GM19351 (cell line): ENCODE results near the gene HLF.
A peak's percentile ranks its signal among the peaks of the same experiment; 100 is the strongest.

Experiments
- ATAC-seq: cut with Tn5 transposase; IDR thresholded peaks from one replicate; pipeline ENCODE4 v1.9.1; 2021; ENCODE audit warnings: mild to moderate bottlenecking, moderate library complexity; ENCODE audit not compliant: unreplicated experiment

The HLF gene, protein sequence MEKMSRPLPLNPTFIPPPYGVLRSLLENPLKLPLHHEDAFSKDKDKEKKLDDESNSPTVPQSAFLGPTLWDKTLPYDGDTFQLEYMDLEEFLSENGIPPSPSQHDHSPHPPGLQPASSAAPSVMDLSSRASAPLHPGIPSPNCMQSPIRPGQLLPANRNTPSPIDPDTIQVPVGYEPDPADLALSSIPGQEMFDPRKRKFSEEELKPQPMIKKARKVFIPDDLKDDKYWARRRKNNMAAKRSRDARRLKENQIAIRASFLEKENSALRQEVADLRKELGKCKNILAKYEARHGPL

DNA sequence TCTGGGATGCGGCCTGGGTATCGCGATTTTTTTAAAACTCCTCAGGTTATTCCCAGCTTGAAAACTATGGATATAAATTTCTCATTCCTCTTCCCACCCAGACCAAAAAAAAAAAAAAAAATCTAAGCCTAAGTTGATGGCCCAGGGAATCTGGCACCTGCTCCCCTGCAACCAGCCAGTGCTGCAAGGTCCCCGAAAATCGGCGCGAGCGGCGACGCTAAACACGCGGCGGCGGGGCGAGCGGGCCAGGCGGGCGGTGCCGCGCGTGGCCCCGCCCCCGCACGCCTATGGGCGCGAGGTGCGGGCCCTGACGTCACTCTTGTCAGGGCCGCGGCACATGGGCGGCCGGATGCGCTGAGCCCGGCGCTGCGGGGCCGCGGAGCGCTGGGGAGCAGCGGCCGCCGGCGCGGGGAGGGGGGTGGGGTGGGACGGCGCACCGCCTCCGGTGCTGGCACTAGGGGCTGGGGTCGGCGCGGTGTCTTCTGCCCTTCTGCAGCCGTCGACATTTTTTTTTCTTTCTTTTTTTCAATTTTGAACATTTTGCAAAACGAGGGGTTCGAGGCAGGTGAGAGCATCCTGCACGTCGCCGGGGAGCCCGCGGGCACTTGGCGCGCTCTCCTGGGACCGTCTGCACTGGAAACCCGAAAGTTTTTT is at the start of gene HLF:
Gene HLF, plus strand, starts transcription at position 316 of the 654 bp plus-strand sequence. CDS start 525 bp downstream, outside the sequence.
- ATAC-seq = peak; percentile 95

DNA sequence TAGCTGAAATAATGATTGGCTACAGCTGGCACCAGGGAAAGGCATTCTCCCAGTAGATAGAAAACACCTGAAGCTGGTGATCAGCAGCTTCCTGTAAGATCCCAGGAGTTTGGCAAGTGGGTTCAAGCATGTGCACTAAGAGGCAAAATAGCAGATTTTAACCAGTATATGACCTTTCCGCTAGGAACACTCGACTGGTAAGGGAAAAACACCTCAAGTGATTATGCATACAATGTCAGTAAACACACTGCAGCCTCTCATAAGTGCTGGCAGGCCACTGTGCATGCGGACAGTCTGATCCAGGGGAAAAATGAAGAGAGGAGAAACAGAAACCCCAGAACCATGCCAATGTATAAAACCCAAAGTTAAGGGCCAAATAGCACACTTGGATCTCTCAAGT is 49.0 kb upstream of the HLF start:
- no peak for ATAC-seq

DNA sequence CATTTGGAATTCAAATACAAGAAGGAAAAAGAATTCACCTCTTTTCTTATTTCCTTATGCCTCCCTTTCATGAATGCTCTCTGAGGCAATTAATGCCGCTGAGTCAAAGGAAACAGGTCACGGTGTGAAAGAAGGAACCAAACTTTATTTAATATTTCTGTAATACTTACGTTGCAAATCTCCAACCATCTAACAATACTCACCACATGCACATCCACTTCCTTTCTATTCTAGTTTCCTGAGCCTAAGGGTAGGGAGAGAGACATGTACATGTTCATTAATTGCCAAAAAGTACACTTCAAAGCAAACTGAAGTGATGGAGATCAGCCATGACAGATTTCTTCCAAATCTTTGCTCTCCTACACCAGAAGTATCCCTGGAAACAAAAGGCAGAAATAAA is 47.9 kb upstream of the HLF start:
- no peak for ATAC-seq

DNA sequence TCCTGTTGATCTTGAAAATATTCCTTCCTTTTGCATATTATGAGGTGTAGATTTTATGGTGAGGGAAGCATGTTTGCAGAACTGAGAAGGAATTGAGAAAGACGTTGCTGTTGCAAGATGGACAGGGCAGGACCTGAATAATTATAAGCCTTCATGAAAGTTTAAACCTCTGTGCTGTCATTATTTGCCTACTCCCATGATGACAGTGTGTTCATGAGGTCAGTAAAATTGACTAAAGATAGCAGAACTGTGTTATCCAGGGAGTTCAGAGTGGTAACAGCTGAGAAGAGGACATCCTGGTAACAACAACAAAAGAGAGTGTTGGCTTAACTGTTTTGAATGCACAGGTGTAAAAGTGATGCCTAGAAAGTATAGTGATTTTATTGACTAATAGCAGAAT is 45.3 kb upstream of the HLF start:
- ATAC-seq = no peak

DNA sequence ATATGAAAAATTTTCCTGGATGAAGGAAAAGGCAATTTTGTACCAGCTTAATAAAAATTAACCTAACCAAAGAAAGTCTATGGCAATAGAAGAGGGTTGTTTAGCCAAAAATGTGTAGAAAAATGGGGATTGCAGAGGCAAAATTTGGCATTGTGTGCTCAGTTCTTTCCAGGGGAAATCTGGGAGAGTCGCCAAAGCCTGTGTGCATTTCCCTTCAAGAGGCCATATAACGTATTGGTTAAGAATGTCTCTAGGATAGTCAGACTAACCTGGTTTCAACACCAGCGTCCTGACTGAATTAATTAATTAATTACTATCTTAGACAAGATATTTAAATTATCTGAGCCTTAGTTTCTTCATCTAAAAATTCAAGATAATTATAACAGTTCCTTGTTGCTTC is 44.8 kb upstream of the HLF start:
- no peak for ATAC-seq

DNA sequence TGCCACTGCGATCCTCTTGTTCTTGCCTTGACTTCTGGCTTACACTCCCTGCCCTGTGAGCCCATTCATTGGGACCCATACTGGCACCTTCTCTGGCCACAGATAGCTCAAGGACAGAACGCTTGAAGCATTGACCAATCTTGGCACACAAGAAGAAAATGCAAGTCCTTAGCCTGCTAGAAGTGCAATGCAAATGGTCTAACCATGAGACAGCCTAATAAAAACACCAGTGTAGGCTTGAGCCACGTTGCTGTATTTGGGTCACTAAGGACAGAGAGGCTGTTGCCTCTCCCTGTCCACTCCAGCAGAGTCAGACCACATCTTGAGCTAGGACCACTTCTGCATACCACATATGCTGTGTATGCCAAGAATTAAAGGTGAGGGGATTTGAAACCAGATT is 41.2 kb upstream of the HLF start:
- no peak for ATAC-seq

DNA sequence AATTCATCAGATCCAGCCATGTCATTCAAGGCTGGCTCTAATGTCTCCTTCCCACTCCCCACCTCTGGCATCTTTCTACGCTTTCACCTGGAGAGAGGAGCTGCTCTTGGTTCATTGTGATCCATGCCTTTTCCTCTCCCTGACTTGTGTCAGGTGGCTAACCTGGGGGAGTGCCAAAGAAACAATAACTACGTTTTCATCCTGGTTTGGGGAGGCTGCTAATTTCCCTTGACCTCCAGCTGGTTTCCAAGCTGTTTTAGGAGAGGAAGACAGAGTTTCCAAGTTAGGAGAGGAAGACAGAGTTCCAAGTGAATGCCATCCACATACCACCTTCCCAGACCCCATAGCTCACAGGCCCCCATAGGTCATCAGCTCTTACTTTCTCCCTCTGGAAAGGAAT is 40.0 kb upstream of the HLF start:
- no peak for ATAC-seq

DNA sequence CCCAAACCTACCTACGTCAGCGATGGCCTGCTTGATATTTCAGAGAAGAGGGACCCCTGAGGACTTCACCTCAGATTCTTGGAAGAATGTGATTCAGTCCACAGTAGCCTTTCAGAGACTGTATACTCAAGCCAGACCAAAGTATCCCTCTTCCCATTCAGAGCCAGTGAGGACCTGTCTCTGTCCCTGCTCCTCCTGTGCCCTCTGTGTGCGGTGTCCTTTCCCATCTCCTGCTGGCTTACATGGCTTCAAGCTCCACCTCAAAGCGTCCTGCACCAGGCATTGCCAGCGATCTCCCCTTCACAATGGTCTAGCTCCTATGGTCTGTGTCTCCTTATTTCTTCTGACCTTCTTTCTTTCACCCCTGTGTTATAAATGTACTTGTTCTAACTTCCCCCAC is 39.5 kb upstream of the HLF start:
- no peak for ATAC-seq

DNA sequence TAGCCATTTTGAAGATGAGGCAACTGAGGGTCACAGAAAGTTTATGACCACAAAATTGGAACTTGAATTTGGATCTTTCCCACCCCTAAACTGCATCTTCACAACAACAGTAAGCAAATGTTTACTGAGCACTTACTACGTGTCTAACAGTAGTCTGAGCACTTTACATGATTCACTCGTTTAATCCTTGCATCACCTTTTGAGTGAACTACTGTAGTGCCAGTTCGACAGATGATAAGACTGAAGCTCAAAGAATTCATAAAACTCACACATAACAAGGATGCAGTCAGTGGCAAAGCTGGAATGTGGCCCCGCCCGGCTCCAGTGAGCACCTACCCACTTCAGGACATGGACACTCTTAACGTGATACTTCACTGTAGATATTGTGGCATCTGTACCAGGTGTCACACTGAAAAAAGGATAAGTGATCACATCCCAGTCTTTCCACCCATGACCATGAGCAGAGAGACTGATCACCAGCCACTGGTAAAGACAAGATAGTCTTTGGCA is 36.0 kb upstream of the HLF start:
- ATAC-seq = no peak

DNA sequence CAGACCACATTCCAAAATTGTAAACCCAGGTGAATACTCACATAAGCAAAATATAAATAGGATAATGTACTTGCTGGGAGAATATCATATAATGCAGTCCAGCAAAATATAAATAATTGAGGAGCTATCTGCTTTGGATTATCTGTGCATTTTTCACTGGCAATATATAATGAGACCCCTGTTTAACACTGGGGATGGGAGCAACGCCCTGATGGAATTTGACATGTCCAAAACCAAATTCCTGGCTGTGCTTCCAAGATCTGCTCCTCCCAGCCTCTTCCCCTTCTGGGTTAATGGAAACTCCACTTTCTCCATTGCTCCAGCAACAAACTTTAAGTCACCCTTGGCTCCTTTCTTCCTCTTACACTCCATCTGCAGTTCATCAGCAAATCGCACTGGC is 35.5 kb upstream of the HLF start:
- ATAC-seq = no peak

DNA sequence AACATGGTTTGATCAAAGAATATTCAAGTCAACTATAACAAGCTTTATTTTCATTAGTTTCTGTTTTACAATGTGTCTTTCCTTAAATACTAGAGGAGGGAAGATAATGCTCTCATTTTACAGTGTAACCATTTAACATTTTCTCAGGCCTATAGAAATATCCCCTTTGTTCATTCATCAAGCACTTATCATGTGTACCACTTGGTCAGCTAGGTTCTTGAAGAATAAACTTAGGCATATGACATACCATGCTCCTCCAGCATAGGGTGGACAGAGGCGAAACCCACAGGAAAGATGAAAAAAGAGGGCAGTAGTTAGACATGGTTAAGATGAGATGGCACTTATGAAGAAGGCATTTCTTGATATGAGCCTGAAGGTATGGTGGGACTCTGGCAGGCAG is 34.0 kb upstream of the HLF start:
- no peak for ATAC-seq

DNA sequence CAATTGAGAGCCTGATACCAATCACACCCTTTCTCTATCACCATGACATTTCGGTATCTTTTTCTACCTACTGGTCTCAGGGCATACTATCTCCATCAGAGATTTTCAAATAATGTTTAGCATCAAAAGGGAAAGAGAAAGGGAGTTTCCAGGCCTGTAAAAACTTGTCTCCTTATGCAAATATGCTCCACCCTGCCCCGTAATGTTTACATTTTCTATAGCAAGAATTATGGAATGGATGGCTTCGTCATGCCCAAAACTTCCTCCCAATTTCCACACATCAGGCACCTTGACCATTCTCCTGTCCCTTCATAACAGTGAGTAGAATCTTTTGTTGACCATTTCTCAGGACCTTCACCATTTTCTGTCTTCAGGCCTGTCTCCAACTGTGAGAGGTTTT is 30.9 kb upstream of the HLF start:
- no peak for ATAC-seq

DNA sequence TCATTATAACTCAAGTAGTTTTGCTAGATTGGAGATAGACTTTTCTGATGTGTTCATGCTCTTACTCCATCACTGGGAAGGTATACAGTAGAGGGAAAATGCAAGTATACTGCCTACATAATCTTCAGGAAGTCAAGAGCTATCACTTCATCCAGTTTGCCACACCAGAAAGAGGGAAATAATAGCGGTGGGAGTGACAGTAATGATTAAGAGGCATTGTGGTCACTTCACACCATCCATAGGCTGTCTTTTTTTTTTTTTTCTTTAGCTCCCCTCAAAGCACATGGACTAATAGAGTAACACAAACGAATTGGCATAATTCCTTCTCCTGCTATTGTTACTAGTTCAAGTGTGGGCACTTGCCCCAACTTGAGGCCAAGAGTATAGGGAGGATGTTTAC is 28.4 kb upstream of the HLF start:
- ATAC-seq = no peak

DNA sequence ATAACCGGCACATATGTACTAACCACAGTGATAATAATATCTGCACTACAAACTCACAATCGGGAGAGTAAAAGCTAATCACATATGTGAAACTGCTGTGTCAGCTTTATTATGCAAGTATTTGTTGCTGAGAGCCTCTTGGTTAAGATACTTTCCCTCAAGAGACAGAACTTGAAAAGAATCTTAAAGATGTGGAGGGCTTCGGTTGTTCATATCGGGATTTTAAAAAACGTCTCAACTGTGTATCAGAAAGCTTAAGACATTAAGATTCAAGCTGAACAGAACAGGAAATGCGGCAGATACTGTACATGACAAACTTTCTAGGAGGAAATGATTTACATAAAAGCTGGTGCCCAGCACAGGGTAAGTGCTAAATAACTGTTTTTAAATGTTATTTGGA is 27.5 kb upstream of the HLF start:
- no peak for ATAC-seq

DNA sequence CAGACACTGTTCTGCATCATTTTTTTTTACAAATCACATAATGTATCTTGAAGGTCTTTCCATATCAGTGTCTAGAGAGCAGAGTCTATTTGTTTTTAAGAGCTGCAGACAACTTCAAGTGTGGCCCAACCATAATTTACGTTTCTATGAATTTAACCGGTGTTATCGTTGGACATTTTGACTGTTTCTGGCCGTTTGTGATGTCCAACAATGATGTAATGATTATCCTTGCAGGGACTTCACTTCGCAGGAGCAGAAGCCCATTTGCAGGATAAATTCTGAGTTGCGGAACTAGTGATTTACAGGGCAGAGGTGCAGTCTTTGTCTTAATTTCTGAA is 26.9 kb upstream of the HLF start:
- no peak for ATAC-seq

DNA sequence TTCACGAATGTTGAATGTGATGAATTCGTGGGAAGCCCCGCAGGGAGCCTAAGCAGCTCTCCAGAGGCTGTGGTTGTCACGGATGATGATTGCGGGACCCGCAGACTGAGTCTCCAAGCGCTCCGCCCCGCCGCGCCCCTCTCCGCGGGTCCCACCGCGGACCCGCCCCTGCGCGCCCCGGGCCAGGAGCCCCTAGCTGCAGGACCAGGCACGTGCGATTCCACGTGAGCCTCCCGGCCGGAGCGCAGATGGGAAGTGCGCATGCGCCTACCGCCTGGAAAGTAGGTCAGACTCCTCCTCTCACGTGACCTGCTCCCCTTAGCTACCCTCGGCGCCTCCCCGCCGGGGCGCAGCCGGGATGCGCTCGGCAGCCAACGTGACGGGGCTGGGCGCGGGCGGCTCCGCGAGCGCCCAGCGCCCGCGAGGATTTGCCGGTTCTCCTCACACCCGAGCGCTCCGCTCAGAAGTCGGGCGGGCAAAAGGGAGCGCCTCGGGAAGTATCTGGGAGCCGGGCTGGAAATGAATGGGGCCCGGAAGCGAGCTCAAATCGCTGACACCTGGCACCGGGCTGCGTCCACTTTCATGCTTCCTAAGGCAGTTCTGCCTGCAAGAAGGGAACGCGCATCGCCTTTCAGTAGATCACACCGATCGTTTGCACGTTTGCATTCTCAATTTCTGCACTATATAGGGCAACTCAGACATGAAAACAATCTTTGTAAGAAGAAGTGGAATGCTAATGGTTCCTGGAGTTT is 26.4 kb upstream of the HLF start:
- peak; percentile 94 for ATAC-seq

DNA sequence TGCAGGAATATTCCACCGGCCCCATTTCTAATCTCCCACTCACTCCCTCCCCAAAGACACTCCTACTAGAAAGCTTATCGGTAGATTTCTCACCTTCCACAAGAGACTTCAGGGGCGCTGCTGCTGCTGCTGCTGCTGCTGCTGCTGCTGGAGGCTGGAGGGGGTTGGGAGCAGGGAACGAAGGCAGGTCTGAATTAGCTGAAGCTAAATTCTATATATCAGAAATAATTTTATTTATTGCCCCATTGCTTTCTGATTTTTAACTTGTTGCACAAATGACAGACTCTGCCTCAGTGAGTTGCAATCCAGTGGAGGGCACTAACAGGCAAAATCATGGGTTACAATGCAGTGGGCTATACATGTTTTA is 25.8 kb upstream of the HLF start:
- peak; percentile 28 for ATAC-seq

DNA sequence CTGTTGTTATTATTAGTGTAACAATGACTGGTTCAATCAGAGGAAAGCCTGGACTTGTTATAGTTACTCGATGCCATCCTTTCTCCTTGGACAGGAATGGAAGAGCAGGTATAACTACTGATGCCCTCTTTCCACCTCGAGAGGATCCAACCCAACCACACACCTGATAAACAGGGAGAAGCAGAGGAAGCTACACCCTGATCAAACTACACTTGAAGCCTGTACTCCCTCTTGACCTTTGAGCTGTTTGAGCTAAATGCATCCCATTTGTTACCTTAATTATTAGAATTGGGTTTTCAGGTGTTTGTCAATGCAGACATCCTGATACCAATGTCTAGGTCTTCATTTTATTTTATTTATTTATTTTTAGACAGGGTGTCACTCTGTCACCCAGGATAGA is 23.7 kb upstream of the HLF start:
- no peak for ATAC-seq

DNA sequence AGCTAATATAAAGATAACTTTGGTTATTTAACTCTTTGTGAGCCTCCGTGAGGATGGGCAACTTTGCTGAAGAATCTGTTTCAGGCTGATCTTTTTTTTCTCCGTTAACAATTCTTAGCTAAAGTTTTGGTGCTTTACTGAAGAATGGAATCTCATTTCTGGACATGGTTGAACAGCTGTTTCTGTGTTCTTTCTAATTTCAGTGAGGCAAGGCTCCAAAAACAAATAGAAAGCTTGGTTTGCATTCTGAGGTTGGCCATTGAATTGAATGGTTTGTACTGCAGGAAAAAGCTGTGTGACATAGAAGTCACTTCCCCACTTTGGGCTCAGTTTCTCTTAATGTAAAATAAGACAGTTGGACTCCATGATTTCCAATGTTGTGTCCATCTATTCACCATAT is 22.3 kb upstream of the HLF start:
- no peak for ATAC-seq

DNA sequence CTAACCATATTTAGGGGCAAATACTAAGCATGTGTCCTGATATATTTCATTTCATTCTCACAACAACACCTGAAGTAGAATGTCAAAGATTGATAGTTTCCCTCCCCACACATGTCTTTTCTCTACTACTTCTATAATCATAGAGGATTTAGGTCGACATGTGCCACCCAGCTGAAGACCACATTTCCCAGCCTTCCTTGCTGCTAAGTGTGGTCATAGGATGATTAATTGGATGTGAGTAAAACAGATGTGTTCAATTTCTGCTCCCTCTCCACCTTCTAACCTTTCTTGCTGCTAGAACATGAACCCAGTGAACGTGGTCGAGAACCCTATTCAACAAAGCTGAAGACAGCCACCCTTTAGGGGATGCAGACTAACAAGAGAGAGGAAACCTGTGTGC is 18.8 kb upstream of the HLF start:
- no peak for ATAC-seq

DNA sequence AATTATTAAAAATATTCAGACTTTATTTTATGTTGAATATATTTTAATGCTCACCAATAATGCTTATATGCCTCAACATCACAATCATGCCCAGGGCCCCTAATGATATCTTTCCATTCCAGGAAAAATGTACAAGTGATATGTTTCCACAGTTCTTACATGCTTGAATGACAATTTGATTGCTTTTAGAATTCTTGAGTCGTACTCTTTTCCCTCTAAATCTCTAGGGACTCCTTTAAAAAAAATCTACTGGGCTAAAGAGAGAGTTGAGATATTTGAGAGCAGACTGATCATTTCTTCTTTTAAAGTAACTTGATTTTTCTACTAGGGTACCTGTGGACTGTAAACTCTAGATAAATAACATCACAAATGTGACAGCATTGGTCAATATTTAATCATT is 18.2 kb upstream of the HLF start:
- no peak for ATAC-seq

DNA sequence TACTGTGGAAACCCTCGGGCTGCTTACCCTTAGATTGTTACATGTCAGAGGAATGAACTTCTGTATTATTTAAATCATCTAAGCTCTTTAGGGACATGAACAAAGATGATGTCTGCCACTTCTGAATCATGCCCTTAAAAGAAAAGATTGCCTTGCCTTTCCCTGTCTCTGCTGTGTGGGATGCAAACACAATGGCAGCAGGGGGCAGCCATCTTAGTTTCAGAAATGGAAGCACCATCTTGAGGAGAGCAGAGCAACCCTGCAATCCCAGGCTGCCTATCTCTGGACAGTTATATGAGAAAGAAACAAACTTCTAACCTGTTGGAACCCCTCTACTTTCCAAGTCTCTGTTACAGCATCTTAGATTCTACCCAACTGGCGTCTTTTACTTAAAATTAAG is 16.7 kb upstream of the HLF start:
- ATAC-seq = no peak
